HepG2 (cell line): ENCODE measurements around the gene P3R3URF. TPM values are rescaled to one million over a fixed set of nuclear protein-coding genes. Genes with fewer than 3 reads are reported as not detected.
A peak's percentile ranks its signal among the peaks of the same experiment; 100 is the strongest.

ENCODE experiments used
- ATAC-seq: fragments of 200-7000 bp; cut with Tn5 transposase; 3 replicates; pipeline ENCODE4 v1.9.1; 2020; ENCODE audit warnings: mild to moderate bottlenecking, moderate library complexity
- BruUV-seq: library from RNA; stranded (reverse); fragments of 400-500 nt; replicated peaks from 2 replicates; lab custom pipeline; 2021; lab: Mats Ljungman, UMichigan
- CTCF ChIA-PET: fragments of 300-600 bp; formaldehyde crosslinking; extraction: SDS; loops from one replicate; lab custom pipeline; 2021; ENCODE audit warnings: low total read pairs, inconsistent platforms, low intra/inter-chr PET ratio; lab: Yijun Ruan, JAX
- POLR2A ChIA-PET: fragments of 350-600 bp; sonication (Branson Sonifier 250); formaldehyde crosslinking; loops from one replicate; lab custom pipeline; 2020; ENCODE audit warnings: antibody characterized with exemption, inconsistent platforms; lab: Yijun Ruan, JAX
- DNase-seq: peaks from one replicate; pipeline ENCODE4 v3.0.0-alpha.2; 2015; ENCODE audit warnings: low spot score
- FAIRE-seq: peaks from 3 replicates; lab custom pipeline; 2011; peaks lifted over from hg19 to GRCh38; lab: Jason Lieb, UNC
- H2AFZ ChIP-seq: one replicate; pipeline ENCODE4 v1.6.1; 2011; ENCODE audit warnings: low read length, inconsistent platforms
- H3K27ac ChIP-seq: fragments of 300-600 bp; 3 replicates; pipeline ENCODE4 v1.8.0; 2011; ENCODE audit warnings: mixed run types, mild to moderate bottlenecking, mixed read lengths, low read length, inconsistent platforms; ENCODE audit not compliant: insufficient read depth; ENCODE audit errors: extremely low read length
- H3K27me3 ChIP-seq, 2 experiments: fragments of 200-600 bp in 1 of 2; 2 replicates in 1 of 2; 3 replicates in 1 of 2; pipeline versions ENCODE4 v1.6.0 to v1.8.0; 2011; ENCODE audit warnings: low read length in 2 of 2, mild to moderate bottlenecking in 2 of 2, moderate library complexity in 2 of 2, inconsistent platforms in 1 of 2; ENCODE audit not compliant: insufficient read depth in 2 of 2, control insufficient read depth in 1 of 2
- H3K36me3 ChIP-seq, 2 experiments: fragments of 200-600 bp in 1 of 2; replicated peaks in 1 of 2; 2 replicates in 1 of 2; 3 replicates in 1 of 2; pipeline versions ENCODE4 v1.5.1 to v1.8.0; 2011; ENCODE audit warnings: low read length in 2 of 2, inconsistent platforms in 1 of 2; ENCODE audit not compliant: insufficient read depth in 2 of 2, control insufficient read depth in 1 of 2
- H3K4me1 ChIP-seq: 2 replicates; pipeline ENCODE4 v1.5.1; 2012; ENCODE audit warnings: low read length, inconsistent platforms; ENCODE audit not compliant: insufficient read depth
- H3K4me2 ChIP-seq: 2 replicates; pipeline ENCODE4 v1.6.0; 2011; ENCODE audit warnings: low read depth, low read length, inconsistent platforms
- H3K4me3 ChIP-seq, 3 experiments: fragments of 200-600 bp in 1 of 3; sonication (generic), shearing (Covaris generic) in 1 of 3; replicated peaks in 1 of 3; 2 replicates each; pipeline ENCODE4 v1.5.1; 2011 to 2016; ENCODE audit warnings: low read length in 3 of 3, inconsistent platforms in 2 of 3, low read depth in 2 of 3, mild to moderate bottlenecking in 2 of 3, control low read depth in 1 of 3, mixed read lengths in 1 of 3; ENCODE audit not compliant: insufficient read depth in 1 of 3
- H3K79me2 ChIP-seq: one replicate; pipeline ENCODE4 v1.6.1; 2011; ENCODE audit warnings: low read length, inconsistent platforms; ENCODE audit not compliant: insufficient read depth
- H3K9ac ChIP-seq: 2 replicates; pipeline ENCODE4 v1.6.0; 2011; ENCODE audit warnings: mild to moderate bottlenecking, low read depth, low read length, inconsistent platforms; ENCODE audit not compliant: insufficient read depth
- H3K9me3 ChIP-seq: 2 replicates; pipeline ENCODE4 v1.5.1; 2012; ENCODE audit warnings: mild to moderate bottlenecking, low read length
- H4K20me1 ChIP-seq: 2 replicates; pipeline ENCODE4 v1.6.0; 2011; ENCODE audit warnings: inconsistent platforms, mild to moderate bottlenecking, low read length, moderate library complexity; ENCODE audit not compliant: insufficient read depth
- MEIS1 ChIP-seq: sonication (generic); formaldehyde crosslinking; IDR thresholded peaks from 2 replicates; pipeline ENCODE4 v1.9.0; 2021; ENCODE audit warnings: mild to moderate bottlenecking, missing genetic modification reagents, moderate library complexity, borderline replicate concordance
- MYNN ChIP-seq: sonication (generic); formaldehyde crosslinking; IDR thresholded peaks from 2 replicates; pipeline ENCODE4 v1.4.0; 2020; ENCODE audit warnings: mild to moderate bottlenecking, low read depth, missing genetic modification reagents
- NCOR1 ChIP-seq: fragments of 200-600 bp; sonication (generic); IDR thresholded peaks from 2 replicates; pipeline ENCODE4 v1.7.0; 2017; ENCODE audit warnings: antibody characterized with exemption, low read length, borderline replicate concordance
- PITX1 ChIP-seq: sonication (generic); formaldehyde crosslinking; IDR thresholded peaks from 2 replicates; pipeline ENCODE4 v1.5.1; 2020; ENCODE audit warnings: mild to moderate bottlenecking, missing genetic modification reagents
- SRF ChIP-seq: IDR thresholded peaks from 2 replicates; pipeline ENCODE4 v1.6.1; 2011; ENCODE audit warnings: mild to moderate bottlenecking, low read depth, low read length, moderate library complexity
- TCF7 ChIP-seq: sonication (generic); IDR thresholded peaks from 2 replicates; pipeline ENCODE4 v1.6.1; 2016; ENCODE audit warnings: antibody characterized with exemption, low read depth
- XRCC5 ChIP-seq: fragments of 200-400 bp; formaldehyde crosslinking; optimal IDR thresholded peaks from 2 replicates; pipeline ENCODE3; 2017; ENCODE audit warnings: mild to moderate bottlenecking, low read length
- ZEB1 ChIP-seq: IDR thresholded peaks from 2 replicates; pipeline ENCODE4 v1.6.1; 2012; ENCODE audit warnings: mild to moderate bottlenecking, low read depth, inconsistent platforms; ENCODE audit not compliant: insufficient replicate concordance
- ZMAT5 ChIP-seq: sonication (generic); formaldehyde crosslinking; IDR thresholded peaks from 2 replicates; pipeline ENCODE4 v1.5.0; 2020; ENCODE audit warnings: mild to moderate bottlenecking, low read depth, missing genetic modification reagents, borderline replicate concordance
- ZMYM3 ChIP-seq: sonication (generic); formaldehyde crosslinking; IDR thresholded peaks from 2 replicates; pipeline ENCODE4 v1.5.1; 2020; ENCODE audit warnings: mild to moderate bottlenecking, missing genetic modification reagents
- ZNF354B ChIP-seq: sonication (generic); formaldehyde crosslinking; IDR thresholded peaks from 2 replicates; pipeline ENCODE4 v1.8.0; 2022; ENCODE audit warnings: mild to moderate bottlenecking, missing genetic modification reagents
- ZNF580 ChIP-seq: IDR thresholded peaks from 2 replicates; pipeline ENCODE4 v1.6.1; 2016; ENCODE audit warnings: low read depth, borderline replicate concordance
- ZNF710 ChIP-seq: sonication (generic); formaldehyde crosslinking; IDR thresholded peaks from 2 replicates; pipeline ENCODE4 v1.5.0; 2020; ENCODE audit warnings: mild to moderate bottlenecking, missing genetic modification reagents, borderline replicate concordance
- WGBS: methylation state at CpG from one replicate; pipeline ENCODE4 v1.1.6; 2017; ENCODE audit warnings: low lambda C conversion rate; 5-methylcytosine and 5-hydroxymethylcytosine counted together
- in situ Hi-C: cut with HindIII; loops from 2 replicates; pipeline ENCODE4 v1.10.0; 2017; ENCODE audit warnings: low pct_unique_long_range_greater_than_20kb; ENCODE audit not compliant: extremely low pct_ligation_motif_present
- intact Hi-C: fragments of 100-400 bp; cut with micrococcal nuclease; formaldehyde crosslinking; loops from one replicate; pipeline ENCODE4 v1.10.0; 2022; ENCODE audit not compliant: unreplicated experiment
- polyA plus RNA-seq, 8 experiments: library from polyadenylated mRNA; depleted of rRNA in 3 of 8; stranded (reverse) in 7 of 8; unstranded in 1 of 8; fragments of >200 nt; fragmentation: Illumina TruSeq in 4 of 8; extraction: Trizol in 4 of 8; gene quantifications; 2 replicates each; pipeline versions ENCODE4 v1.2.1 to v1.2.3, GENCODE V29; 2011 to 2016; ENCODE audit warnings: low read depth in 4 of 8, missing spikeins in 1 of 8, mixed read lengths in 1 of 8; ENCODE audit not compliant: insufficient read depth in 1 of 8
- total RNA-seq, 5 experiments: library from RNA; depleted of rRNA; stranded (reverse); fragments of >200 nt; fragmentation: Illumina TruSeq; extraction: Trizol; gene quantifications; 2 replicates each; pipeline ENCODE4 v1.2.3, GENCODE V29; 2016; ENCODE audit warnings: low read depth in 1 of 5

The P3R3URF gene
- total and polyA plus RNA-seq, 2 of the 13 experiments (the other 11 are each of a cell fraction or from before 2014, with no cell fraction given), result not detected

- no peaks in the 10 kb centered on the region for H3K27me3 ChIP-seq
- H3K9me3 ChIP-seq, result no peaks in the 10 kb centered on the region
- H3K4me2 ChIP-seq, result no peak overlapping the region
- CTCF ChIA-PET, result no interaction called here
- POLR2A ChIA-PET, result no interaction called here
- H3K9ac ChIP-seq, result no peak overlapping the region
- no peaks in the 10 kb centered on the region for H4K20me1 ChIP-seq
- WGBS, result 94% methylated on average over 5 of the region's 6 CpGs
- BruUV-seq, result no TSS peak
- TF ChIP-seq XRCC5, result peak; percentile 19
- TF ChIP-seq MYNN (CRISPR knock-in tag), result no peak
- H3K4me1 ChIP-seq, result peaks cover 21% of the 10 kb centered on the region
- FAIRE-seq, result no peak
- ATAC-seq, result no peak; the same call in 2 of the 3 replicates
- H3K4me3 ChIP-seq, result no peak overlapping the region
- no peak overlapping the region for H2AFZ ChIP-seq
- intact Hi-C loops, result no loop called here
- in situ Hi-C loops, result no loop called here
- peaks cover 5 to 36% of the 10 kb centered on the region in 2 experiments; a peak in 3 of 5 replicates for H3K36me3 ChIP-seq
- no peaks in the 10 kb centered on the region for H3K79me2 ChIP-seq
- H3K27ac ChIP-seq, result no peak overlapping the region
- no peak for DNase-seq
These were observed 12.2 kb upstream of the P3R3URF start for GRCh38 chr1:46188295-46189030.

GRCh38 chr1:46187106-46187869 is 11.0 kb upstream of the P3R3URF start:
- POLR2A ChIA-PET, result no interaction called here
- in situ Hi-C loops (no loop called here), intact Hi-C loops (no loop called here)
- ATAC-seq (no peak), DNase-seq (no peak), FAIRE-seq (no peak)
- Histone ChIP-seq H4K20me1 (no peaks in the 10 kb centered on the region), H3K27me3 (no peaks in the 10 kb centered on the region), H3K9ac (no peak overlapping the region), H3K4me1 (peaks cover 33% of the 10 kb centered on the region), H3K4me2 (no peak overlapping the region), H3K9me3 (no peaks in the 10 kb centered on the region), H3K79me2 (no peaks in the 10 kb centered on the region), H3K4me3 (no peak overlapping the region), H2AFZ (no peak overlapping the region), H3K27ac (no peak overlapping the region), H3K36me3 (peaks cover 0 to 24% of the 10 kb centered on the region in 2 experiments; a peak in 3 of 5 replicates)
- WGBS, result 93% methylated on average over 8 of the region's 8 CpGs
- CTCF ChIA-PET, result no interaction called here
- no TSS peak for BruUV-seq
- TF ChIP-seq SRF (no peak), PITX1 (CRISPR knock-in tag) (no peak), ZMAT5 (no peak), NCOR1 (no peak), ZNF580 (CRISPR knock-in tag) (no peak), MEIS1 (CRISPR knock-in tag) (no peak), ZNF354B (CRISPR knock-in tag) (no peak), TCF7 (no peak), ZMYM3 (no peak), ZNF710 (CRISPR knock-in tag) (no peak), ZEB1 (no peak)
